GM19193 (cell line): Measurements from ENCODE around the gene ELP5.
A peak's percentile ranks its signal among the peaks of the same experiment; 100 is the strongest.

Experiments used
- POLR2A ChIP-seq: IDR thresholded peaks from 4 replicates; pipeline ENCODE4 v1.6.1; 2011; ENCODE audit not compliant: insufficient read depth, insufficient read length; ENCODE audit errors: extremely low read depth

ELP5 gene

DNA sequence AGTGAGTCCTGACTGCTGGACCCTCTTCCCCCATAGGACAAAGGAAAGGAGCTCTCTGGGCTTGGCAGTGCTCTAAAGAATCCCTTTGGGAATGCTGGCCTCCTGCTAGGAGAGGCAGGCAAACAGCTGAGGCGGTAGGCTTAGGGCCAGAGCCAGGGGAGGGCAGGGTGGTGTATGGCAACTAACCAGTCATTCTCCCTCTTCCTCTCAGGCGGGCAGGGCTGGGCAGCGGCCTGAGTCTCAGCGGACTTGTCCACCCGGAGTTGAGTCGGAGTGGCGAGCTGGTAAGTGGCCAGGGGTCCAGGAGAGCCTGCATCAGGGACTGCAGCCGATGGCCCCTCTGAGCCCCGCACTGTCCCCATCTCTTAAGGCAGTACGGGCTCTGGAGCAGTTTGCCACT, 27.9 kb upstream of the ELP5 start:
- no peak for TF ChIP-seq POLR2A

DNA sequence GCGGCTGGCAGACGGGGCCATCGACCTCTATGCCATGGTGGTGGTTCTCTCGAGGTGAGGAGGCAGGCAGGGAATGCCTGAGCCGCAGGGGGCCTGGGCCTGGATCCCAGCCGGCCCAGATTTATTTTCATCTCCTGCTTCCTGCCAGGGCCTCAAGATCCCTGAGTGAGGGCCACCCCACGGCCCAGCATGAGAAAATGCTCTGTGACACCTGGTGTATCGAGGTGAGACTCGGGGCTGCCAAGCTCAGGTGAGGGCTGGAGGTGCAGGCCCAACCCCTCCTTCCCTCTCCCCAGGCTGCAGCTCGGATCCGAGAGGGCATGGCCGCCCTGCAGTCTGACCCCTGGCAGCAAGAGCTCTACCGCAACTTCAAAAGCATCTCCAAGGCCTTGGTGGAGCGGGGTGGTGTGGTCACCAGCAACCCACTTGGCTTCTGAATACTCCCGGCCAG, 27.3 kb upstream of the ELP5 start:
- no peak for TF ChIP-seq POLR2A

DNA sequence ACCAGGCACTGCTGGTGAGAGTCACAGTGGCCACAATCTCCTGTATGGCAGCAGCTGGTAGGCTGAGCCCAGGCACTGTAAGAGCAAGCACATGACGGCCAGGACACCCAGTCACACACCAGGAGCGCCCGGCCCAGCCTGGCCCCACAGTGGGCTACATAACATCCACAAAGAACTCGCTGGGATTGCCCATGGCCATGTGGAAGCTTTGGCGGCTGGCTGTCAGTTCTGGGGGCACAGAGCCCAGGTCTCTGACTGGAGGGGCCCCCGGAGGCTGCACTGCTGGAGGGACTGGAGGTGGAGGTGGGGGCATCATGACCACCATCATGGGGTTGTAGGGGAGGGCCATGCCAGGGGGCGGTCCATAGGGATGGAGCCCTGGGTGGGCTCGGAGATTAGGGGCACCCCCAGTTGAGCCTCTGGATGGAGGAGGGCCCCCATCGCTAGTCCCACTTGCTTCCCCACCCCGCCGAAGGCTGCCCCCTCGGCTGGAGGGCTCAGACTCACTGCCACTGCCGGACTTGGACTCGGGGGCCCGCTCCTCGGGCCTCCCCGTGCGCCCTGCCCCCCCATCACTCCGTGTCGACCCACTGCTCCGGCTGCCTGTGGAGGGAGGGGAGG, 26.2 kb upstream of the ELP5 start:
- no peak for TF ChIP-seq POLR2A

DNA sequence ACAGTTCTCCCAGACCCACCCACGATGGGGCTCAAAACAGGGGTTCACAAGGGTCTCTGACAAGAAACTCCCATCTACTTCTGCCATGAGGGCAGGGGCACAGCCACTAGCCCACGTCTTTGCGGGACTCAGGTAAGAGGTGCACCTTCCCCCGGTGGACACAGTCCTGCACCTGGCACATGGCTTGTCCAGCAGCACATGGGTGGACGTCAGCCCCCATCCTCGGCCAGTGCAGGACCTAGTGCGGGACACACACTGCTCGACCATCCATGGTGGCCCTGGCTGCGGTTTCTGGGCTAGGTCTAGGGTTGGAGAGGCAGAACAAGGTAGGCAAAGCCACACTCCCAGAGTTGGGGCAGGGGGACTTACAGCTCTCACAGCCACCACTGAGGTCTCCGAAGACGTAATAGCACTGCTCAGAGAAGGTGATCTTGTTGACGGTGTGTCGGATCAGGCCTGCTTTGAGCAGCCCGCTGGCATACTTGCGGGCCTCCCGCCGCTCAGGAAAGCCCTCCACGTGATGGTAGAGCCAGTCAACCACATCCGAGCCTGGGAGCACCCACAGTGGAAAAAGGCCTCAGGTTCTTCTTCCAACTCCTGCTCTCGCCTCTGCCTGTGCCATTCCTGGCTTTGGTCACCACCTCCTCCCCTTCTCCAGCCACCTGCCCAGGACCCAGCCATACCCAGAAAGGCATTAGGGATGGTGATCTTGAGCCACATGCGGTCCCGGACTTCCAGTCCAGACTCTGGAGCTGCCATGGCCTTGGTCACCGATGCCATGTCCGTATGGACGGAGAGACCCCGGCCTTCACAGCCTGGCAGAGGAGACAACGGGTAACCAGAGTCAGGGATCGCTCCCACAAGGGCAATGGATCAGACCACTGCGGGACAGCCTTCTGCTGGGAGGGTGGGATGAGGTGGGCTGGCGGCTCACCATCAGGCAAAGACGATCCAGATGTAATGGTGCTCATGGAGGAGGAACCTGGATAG, 25.0 kb upstream of the ELP5 start:
- TF ChIP-seq POLR2A: no peak

DNA sequence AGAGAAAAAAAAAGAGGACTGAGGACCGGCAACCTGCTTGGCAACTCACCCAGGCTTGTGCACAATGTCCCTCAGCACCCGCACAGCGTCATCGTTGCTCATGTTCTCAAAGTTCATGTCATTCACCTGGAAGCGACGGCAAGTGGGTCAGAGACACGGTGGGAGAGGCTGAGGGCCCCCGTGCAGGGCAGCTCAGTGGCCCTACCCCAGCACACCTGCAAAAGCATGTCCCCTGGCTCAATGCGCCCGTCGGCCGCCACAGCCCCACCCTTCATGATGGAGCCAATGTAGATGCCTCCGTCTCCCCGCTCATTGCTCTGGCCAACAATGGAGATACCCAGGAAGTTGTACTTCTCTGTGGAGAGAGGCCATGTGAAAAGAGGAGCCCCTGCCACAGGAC, 23.1 kb upstream of the ELP5 start:
- no peak for TF ChIP-seq POLR2A

DNA sequence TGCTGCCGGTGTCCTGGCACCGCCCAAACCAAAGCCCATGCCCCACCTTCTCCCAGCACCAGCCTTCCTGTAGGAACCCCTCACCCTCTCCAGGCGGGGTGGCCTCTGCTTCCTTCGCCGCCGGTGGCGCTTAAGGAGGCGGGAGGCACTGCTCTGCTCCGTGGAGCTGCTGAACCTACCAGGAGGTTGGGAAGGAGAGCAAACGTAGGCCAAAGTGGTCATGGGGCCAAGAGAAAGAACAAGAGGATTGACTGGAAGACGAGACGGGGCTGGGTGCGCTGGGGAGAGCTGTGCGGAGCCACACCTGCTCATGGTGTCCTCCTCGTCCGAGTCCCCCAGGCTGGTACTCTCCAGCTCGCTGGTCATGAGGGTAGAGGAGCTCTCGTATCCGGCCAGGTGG, 22.5 kb upstream of the ELP5 start:
- no peak for TF ChIP-seq POLR2A

DNA sequence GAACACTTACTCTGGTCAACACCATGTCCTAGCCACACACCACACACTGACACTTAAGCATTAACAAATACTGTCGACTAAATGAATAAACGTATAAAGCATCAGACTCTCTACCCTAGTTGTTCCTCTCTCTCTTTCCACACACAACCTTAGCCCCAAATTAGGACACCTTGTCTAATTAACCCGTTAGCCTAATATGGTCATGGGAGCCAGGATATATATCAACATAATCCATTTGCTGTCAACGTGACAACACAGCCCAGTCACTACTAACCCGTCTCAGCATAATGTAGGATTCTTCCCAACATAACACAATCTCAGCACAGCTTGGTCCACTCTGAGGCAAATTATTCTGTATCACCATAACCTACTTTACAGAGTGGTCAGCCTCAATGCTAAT, 19.9 kb upstream of the ELP5 start:
- TF ChIP-seq POLR2A: no peak

DNA sequence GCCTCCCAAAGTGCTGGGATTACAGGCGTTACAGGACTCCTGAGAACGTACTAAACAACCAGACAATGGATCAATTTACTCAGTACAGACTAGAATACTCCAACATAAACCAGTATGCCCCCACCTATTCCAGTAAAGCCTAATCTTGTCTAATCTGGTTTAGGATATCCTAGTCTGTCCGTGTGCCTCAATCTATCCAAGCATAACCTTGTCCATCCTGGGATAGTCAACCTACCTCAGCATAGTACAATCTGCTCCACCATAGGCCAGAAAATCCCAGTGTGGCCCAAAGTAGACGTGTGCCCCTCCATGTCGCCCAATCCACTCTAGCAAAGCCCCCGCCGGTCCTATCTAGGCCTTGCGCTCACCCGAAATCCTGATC, 18.3 kb upstream of the ELP5 start:
- TF ChIP-seq POLR2A: no peak

DNA sequence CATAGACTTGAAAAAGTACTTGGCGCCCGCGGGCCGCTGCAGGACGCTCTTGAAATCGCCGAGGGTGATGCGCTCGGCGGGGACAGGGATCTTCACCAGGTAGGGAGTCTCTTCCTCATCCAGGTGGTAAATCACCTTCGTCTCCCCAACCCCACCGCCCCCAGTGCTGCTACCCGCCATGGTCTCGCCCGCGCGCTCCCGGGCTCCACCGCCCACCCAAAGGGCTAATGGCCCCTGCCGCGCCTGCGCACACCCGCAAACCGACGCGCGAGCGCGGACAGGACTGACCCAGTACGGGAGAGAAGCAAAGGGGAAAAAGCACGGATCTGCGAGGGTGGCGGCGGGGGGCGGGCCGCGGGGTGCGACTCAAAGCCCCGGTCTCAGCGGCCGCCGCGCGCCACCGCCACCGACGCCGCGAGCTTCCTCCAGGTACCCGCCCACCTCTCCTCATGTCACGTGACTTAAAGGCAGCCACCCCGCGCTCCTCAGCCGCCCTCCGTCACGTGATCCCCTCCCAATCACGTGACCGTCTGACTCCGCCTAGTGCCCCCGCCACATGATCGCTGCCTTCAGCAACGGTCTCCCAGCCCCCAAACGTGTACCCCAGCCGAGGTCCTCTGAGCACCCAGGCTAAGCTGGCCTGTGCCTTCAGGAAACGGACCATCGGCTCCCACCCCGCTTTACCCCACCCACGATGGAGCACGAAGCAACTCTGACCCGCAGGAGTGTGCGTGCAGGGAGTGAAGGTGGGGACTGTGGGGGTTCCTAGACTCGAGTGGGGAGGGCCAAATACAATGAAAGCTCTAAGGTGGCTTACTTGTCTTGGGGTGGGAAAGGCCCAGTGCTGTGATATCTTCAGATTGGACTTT, 17.7 kb upstream of the ELP5 start, which contains the start of gene DVL2:
Gene DVL2, minus strand, starts transcription at position 435 of the 869 bp plus-strand sequence. Its CDS starts 255 bp downstream, at position 180.
- peak; percentile 77 for TF ChIP-seq POLR2A

DNA sequence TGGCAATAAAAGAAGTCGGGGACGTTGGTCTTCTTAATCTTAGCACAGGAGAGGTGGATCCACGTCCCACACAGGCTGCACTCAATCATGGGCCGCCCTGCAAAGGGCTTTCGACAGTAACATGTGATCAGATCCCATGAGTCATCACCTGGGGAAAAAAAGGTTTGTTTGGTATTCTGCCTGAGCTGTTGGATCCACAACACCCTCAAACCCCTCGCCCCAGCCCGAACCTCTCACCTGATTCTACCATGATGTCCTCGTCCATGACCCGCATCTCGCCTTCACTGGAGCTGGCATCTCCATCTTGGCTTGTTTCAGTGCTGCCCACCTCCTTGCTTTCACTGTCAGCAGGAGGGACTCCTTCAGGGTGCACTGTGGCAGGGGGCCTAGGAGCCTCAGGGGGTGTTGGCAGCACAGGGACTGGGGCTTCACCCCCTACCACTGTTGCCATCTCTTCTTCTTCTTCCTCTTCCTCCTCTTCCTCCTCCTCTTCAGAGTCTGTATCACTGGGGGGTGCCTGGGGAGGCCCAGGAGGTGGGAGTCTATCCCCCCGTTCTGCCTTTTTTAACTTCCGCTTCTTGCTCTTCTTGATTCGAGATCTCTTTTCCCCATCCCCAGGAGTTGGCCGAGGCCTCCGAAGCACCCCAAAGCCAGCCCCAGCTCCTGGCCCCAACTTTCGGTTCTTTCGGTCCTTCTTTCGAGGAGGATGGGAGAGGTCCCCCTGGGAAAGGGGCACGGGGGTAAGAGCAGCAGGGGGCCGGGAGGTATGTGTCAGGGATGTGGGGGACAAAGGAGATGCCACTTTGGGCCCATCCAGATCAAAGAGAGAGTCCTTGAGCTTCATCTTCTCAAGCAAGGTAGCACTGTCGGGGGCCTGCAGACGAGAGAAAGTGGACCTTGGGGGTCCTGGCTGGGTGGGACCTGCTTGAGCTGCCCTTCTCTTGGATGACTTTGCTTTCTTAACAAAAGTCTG, 16.0 kb upstream of the ELP5 start:
- TF ChIP-seq POLR2A: no peak

DNA sequence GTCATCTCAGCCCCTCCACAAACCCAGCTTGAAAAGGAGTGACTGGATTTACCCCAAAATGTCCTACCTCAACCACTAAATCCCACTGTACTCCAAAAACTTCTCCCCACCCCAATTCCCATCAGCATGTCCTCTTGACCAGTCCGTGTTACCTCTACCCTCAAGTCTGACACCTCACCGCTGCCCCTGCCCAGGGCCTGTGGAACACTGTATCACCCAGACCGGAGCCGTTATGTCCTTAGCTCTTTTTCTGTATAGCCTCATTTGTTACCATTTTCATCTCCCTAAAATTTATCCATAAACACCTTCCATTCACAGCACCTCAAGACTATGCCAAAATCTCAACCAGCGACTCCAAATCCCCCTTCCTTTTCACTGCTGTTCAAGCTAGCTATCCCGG, 15.2 kb upstream of the ELP5 start:
- TF ChIP-seq POLR2A: no peak

DNA sequence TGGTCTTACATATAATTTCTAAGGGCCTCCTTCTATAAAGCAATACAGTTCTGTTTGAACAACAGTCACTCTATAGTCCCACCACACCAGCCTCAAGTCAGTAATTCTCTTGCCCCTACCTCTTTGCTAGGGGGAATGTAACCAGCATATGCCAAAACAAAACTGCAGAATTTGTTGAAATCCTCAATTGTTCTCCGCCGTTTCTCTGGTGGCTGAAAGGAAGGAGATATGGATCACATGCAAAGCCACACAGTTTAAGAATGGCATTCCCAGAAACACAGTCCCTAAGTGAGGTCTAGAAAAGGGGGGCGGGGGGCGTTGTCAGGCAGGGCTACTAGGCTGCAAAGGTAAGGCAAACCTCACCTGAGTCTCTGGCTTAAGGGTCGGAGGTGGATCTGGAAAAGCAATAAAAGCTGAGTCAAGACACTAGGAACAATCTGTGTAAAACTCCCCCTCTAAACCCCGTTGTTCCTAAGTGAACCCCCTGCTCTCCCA, 14.7 kb upstream of the ELP5 start:
- TF ChIP-seq POLR2A: no peak

DNA sequence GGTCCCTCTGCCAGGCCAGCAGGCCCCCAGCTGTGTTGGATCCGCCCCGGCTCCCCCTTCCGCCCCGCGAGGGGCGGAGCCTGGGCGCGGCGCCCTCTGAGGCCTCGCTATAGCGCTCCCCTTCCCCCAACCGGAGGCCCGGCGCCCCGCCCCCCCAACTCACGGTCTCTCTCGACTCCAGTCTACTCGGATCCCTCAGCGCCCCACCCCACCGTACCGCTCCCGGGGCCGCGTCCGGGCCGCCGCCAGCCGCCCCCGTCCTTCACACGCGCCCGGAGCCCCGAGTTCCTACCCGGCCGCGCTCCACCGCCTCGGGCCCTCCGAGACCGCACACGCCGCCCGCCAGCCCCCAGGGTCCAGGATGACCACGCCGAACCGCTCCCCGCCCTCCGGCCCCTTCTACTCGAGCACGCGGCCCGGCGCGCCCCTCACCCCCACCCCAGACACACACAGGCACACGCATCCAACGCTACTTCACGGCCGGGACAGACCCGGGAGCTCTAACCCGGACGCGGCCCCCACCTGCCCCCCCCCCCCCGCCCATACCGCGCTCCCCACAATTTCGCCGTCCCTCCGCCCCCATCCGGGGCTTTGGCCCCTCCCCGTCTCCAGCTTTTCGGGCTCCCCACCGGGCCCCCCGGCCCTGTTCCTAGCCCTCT, 14.1 kb upstream of the ELP5 start:
- peak; percentile 50 for TF ChIP-seq POLR2A
